ENCODE data around the gene MYH14. TPM values are rescaled to one million over a fixed set of nuclear protein-coding genes. Genes with fewer than 3 reads are reported as not detected.

Gene MYH14
- total and polyA plus RNA-seq, 2 donors (not counting 1 experiment from before 2014, with no cell fraction given): not detected

DNA sequence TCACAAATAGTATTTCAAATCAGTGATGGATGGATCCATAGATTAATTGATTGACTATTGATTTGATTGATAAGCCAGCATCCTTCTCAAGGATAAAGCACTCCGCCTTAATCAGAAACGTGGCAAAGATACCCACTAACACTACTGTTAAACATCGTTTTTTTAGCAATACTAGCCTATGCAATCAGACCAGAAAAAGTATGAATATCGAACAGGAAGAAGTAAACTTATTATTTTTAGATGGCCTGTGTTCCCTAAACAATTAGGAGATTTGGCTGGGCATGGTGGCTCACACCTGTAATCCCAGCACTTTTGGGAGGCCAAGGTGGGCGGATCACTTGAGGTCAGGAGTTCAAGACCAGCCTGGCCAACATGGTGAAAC lies 49.5 kb downstream of the MYH14 start:
- H3K4me2 ChIP-seq (ENCODE audit: extremely low read depth, insufficient read depth, low read length): no peak overlapping the region
- H3K9ac ChIP-seq (ENCODE audit: insufficient read depth, low read length): no peak overlapping the region
- H3K4me3 ChIP-seq (replicated peaks in 1 of 4; ENCODE audit: control extremely low read depth in 1 of 4, insufficient read depth in 1 of 4, low read depth in 3 of 4, low read length in 4 of 4): no peak overlapping the region
- H3K27me3 ChIP-seq (ENCODE audit: control insufficient read depth, insufficient read depth, low read length): no peaks in the 10 kb centered on the region
- no peak overlapping the region for H3K27ac ChIP-seq (ENCODE audit: insufficient read depth, low read length)
- no peaks in the 10 kb centered on the region for H3K4me1 ChIP-seq (ENCODE audit: control insufficient read depth, extremely low read depth, insufficient read depth, low read length)
- H3K9me3 ChIP-seq (ENCODE audit: control insufficient read depth, insufficient read depth, low read depth, low read length): no peaks in the 10 kb centered on the region
- DNase-seq (ENCODE audit: low read depth in 2 of 2): no peak
- H2AFZ ChIP-seq (ENCODE audit: low read length): no peak overlapping the region
- TF ChIP-seq EZH2 (IDR thresholded peaks at IDR 0.05; ENCODE audit: low read length, missing control alignments): no peak
- H4K20me1 ChIP-seq (ENCODE audit: control insufficient read depth, extremely low read depth, insufficient read depth, low read length): no peaks in the 10 kb centered on the region
- H3K79me2 ChIP-seq (ENCODE audit: control insufficient read depth, insufficient read depth, low read length): no peaks in the 10 kb centered on the region
- H3K36me3 ChIP-seq (ENCODE audit: control insufficient read depth, insufficient read depth, low read length): no peaks in the 10 kb centered on the region

DNA sequence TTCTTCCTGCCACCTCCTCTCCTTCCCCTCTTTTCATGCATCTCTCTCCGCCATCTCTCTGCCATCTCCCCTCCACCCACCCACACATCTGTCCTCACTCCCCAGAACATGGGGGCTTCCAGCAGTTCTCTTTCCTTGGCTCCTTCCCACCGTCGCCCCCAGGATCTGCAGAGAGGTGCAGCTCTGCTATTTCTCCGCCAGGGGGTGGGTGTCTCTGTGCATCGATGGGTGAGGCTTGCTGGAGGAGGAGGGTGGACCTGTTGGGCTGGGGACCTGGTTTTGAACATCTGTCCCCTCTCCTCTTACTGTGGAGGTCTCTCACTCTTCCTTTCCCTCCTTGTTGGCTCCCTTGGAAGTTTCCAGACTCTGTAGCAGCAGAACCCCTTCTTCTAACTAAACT lies 51.7 kb downstream of the MYH14 start:
- H3K27ac ChIP-seq (ENCODE audit: insufficient read depth, low read length): no peak overlapping the region
- TF ChIP-seq CTCF (conservative IDR thresholded peaks at IDR 0.05 in 1 of 2, IDR thresholded peaks at IDR 0.05 in 1 of 2; ENCODE audit: low read depth in 1 of 2, low read length in 2 of 2): no peak
- TF ChIP-seq EZH2 (IDR thresholded peaks at IDR 0.05; ENCODE audit: low read length, missing control alignments): no peak
- no peak overlapping the region for H3K4me2 ChIP-seq (ENCODE audit: extremely low read depth, insufficient read depth, low read length)
- H3K4me1 ChIP-seq (ENCODE audit: control insufficient read depth, extremely low read depth, insufficient read depth, low read length): no peaks in the 10 kb centered on the region
- H3K36me3 ChIP-seq (ENCODE audit: control insufficient read depth, insufficient read depth, low read length): no peaks in the 10 kb centered on the region
- DNase-seq (ENCODE audit: low read depth in 2 of 2): no peak
- H3K27me3 ChIP-seq (ENCODE audit: control insufficient read depth, insufficient read depth, low read length): no peaks in the 10 kb centered on the region
- H3K9ac ChIP-seq (ENCODE audit: insufficient read depth, low read length): no peak overlapping the region
- H3K79me2 ChIP-seq (ENCODE audit: control insufficient read depth, insufficient read depth, low read length): no peaks in the 10 kb centered on the region
- H3K4me3 ChIP-seq (replicated peaks in 1 of 4; ENCODE audit: control extremely low read depth in 1 of 4, insufficient read depth in 1 of 4, low read depth in 3 of 4, low read length in 4 of 4): no peak overlapping the region
- no peaks in the 10 kb centered on the region for H4K20me1 ChIP-seq (ENCODE audit: control insufficient read depth, extremely low read depth, insufficient read depth, low read length)
- H2AFZ ChIP-seq (ENCODE audit: low read length): no peak overlapping the region
- no peaks in the 10 kb centered on the region for H3K9me3 ChIP-seq (ENCODE audit: control insufficient read depth, insufficient read depth, low read depth, low read length)

DNA sequence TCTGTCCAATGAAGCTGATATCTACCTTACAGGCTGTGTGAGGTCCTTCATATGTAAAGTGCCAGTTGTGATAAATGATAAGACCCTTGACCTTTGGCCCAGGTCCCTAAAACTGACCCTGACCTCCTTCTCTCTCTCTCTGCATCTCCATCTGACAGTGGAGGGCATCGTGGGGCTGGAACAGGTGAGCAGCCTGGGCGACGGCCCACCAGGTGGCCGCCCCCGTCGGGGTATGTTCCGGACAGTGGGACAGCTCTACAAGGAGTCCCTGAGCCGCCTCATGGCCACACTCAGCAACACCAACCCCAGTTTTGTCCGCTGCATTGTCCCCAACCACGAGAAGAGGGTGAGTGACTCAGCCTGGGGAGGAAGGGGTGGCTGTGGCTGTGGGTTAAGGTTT lies 53.7 kb downstream of the MYH14 start:
- TF ChIP-seq CTCF (conservative IDR thresholded peaks at IDR 0.05 in 1 of 2, IDR thresholded peaks at IDR 0.05 in 1 of 2; ENCODE audit: low read depth in 1 of 2, low read length in 2 of 2): no peak
- TF ChIP-seq EZH2 (IDR thresholded peaks at IDR 0.05; ENCODE audit: low read length, missing control alignments): no peak
- Histone ChIP-seq H3K4me3 (replicated peaks in 1 of 4; ENCODE audit: control extremely low read depth in 1 of 4, insufficient read depth in 1 of 4, low read depth in 3 of 4, low read length in 4 of 4) (no peak overlapping the region), H3K27ac (ENCODE audit: insufficient read depth, low read length) (no peak overlapping the region)

More for the DNA sequence above, 53.7 kb downstream of the MYH14 start:
- H3K9me3 ChIP-seq (ENCODE audit: control insufficient read depth, insufficient read depth, low read depth, low read length): no peaks in the 10 kb centered on the region
- no peak for DNase-seq (ENCODE audit: low read depth in 2 of 2)
- H2AFZ ChIP-seq (ENCODE audit: low read length): no peak overlapping the region
- no peaks in the 10 kb centered on the region for H3K27me3 ChIP-seq (ENCODE audit: control insufficient read depth, insufficient read depth, low read length)
- no peaks in the 10 kb centered on the region for H3K4me1 ChIP-seq (ENCODE audit: control insufficient read depth, extremely low read depth, insufficient read depth, low read length)
- no peaks in the 10 kb centered on the region for H3K79me2 ChIP-seq (ENCODE audit: control insufficient read depth, insufficient read depth, low read length)
- no peaks in the 10 kb centered on the region for H3K36me3 ChIP-seq (ENCODE audit: control insufficient read depth, insufficient read depth, low read length)
- no peak overlapping the region for H3K4me2 ChIP-seq (ENCODE audit: extremely low read depth, insufficient read depth, low read length)
- H4K20me1 ChIP-seq (ENCODE audit: control insufficient read depth, extremely low read depth, insufficient read depth, low read length): no peaks in the 10 kb centered on the region
- H3K9ac ChIP-seq (ENCODE audit: insufficient read depth, low read length): no peak overlapping the region
